ENCODE measurements around the gene SLC39A1. TPM values are rescaled to one million over a fixed set of nuclear protein-coding genes. Genes with fewer than 3 reads are reported as not detected.
A peak's percentile ranks its signal among the peaks of the same experiment; 100 is the strongest.

The SLC39A1 gene
- total and polyA plus RNA-seq, 2 of the 4 experiments (the other 2 are of a cell fraction): 89.1 to 97.7 TPM

DNA sequence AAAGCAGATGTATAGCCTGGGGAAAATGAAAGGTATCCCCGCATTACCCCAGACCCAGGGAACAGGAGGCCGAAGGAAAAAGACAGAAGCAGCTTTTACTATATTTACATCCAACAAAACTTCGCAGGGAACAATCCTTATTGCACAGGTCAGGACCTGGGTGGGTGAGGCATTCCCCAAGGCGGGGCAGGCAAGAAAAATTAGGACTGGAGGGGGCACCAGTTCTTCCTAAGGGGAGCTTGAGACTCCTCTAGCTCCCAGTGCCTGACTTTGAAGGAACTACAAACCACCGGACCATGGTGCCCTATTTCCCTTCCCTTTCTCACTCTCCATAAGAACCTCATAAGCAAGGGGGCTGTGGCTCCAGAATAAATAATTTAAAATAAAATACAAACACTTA is 33.9 kb downstream of the SLC39A1 start:
- dilution Hi-C loops (cut with HindIII; ENCODE audit: low sequenced_read_pairs, unreplicated experiment): no loop called here
- Histone ChIP-seq H3K27me3 (ENCODE audit: control insufficient read depth, insufficient read depth, low read length) (no peaks in the 10 kb centered on the region), H2BK120ac (ENCODE audit: low read depth, low read length) (no peak overlapping the region), H2AFZ (replicated peaks; ENCODE audit: low read length, poor library complexity) (no peak overlapping the region), H3K4me2 (ENCODE audit: low read depth, low read length) (no peak overlapping the region), H2AK9ac (replicated peaks; ENCODE audit: low read depth, low read length, poor library complexity) (no peak overlapping the region), H3K9me1 (ENCODE audit: insufficient read depth, low read length) (peaks cover 6% of the 10 kb centered on the region), H3K36me3 (ENCODE audit: control insufficient read depth, insufficient read depth, low read length) (peaks cover 32% of the 10 kb centered on the region), H3K14ac (replicated peaks; ENCODE audit: low read depth, low read length) (0 out of 2 replicates have a peak overlapping the region, but pooled peaks have one; percentile 72), H2BK20ac (ENCODE audit: low read depth, low read length) (no peak overlapping the region), H3K9me3 (ENCODE audit: control insufficient read depth, insufficient read depth, low read length) (no peaks in the 10 kb centered on the region), H3K56ac (ENCODE audit: extremely low read depth, insufficient read depth, low read length) (no peak overlapping the region), H2AK5ac (ENCODE audit: low read depth, low read length) (peak overlapping the region; percentile 80), H3K4me1 (ENCODE audit: control insufficient read depth, insufficient read depth, low read length) (peaks cover 9% of the 10 kb centered on the region), H3K9ac (ENCODE audit: low read depth, low read length) (no peak overlapping the region), H4K91ac (ENCODE audit: insufficient read depth, low read depth, low read length) (no peak overlapping the region), H3K4me3 (ENCODE audit: insufficient read depth, low read depth, low read length) (no peak overlapping the region), H4K20me1 (ENCODE audit: insufficient read depth, low read length) (peaks cover 6% of the 10 kb centered on the region; the same call in 1 of the 2 replicates), H3K27ac (ENCODE audit: insufficient read depth, low read length) (no peak overlapping the region), H2BK5ac (ENCODE audit: low read depth, low read length, poor library complexity, severe bottlenecking) (no peak overlapping the region), H2BK15ac (ENCODE audit: low read depth, low read length) (no peak overlapping the region), H3K79me1 (ENCODE audit: low read depth in 1 of 2, low read length in 2 of 2) (peaks cover 0 to 7% of the 10 kb centered on the region in 2 experiments; a peak in 2 of 4 replicates), H3K18ac (ENCODE audit: low read depth, low read length) (no peak overlapping the region), H3K23ac (ENCODE audit: low read depth, low read length) (no peak overlapping the region), H3K4ac (ENCODE audit: low read depth, low read length) (no peak overlapping the region; the same call in 1 of the 2 replicates), H4K5ac (ENCODE audit: low read depth, low read length) (no peak overlapping the region), H4K8ac (ENCODE audit: low read depth in 2 of 2, low read length in 2 of 2) (peak overlapping the region in 1 of 2 experiments; percentile 50; a peak in 1 of 4 replicates)
- DNase-seq (no peak), ATAC-seq (ENCODE audit: low read depth) (no peak)
- in situ Hi-C loops (cut with MboI; ENCODE audit: low sequenced_read_pairs): no loop called here
- CTCF ChIA-PET: interaction anchor here (1.3 kb wide), 1 partner anchor 17 kb away, joined by 4 read pairs; the partner anchor contains the start of gene DENND4B
- POLR2A ChIA-PET (ENCODE audit: unreplicated experiment): interaction anchor here (0.6 kb wide), 1 partner anchor 518 kb away, joined by 3 read pairs; no protein-coding TSS in a partner anchor
- WGBS, 2 experiments (ENCODE audit: extremely low coverage in 2 of 2, insufficient read length in 1 of 2): no CpG with 5 or more reads among the region's 5 CpGs
- BruUV-seq (replicated peaks): no TSS peak
- intact Hi-C loops (cut with micrococcal nuclease): loop anchor here (10.0 kb wide), 1 partner anchor 135 kb away; no protein-coding TSS in a partner anchor
- TF ChIP-seq, protein P1, sequence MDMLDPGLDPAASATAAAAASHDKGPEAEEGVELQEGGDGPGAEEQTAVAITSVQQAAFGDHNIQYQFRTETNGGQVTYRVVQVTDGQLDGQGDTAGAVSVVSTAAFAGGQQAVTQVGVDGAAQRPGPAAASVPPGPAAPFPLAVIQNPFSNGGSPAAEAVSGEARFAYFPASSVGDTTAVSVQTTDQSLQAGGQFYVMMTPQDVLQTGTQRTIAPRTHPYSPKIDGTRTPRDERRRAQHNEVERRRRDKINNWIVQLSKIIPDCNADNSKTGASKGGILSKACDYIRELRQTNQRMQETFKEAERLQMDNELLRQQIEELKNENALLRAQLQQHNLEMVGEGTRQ (IDR thresholded peaks at IDR 0.05; ENCODE audit: low read depth, low read length): no peak
